Measurements from ENCODE around the gene GLB1L2.

DNA sequence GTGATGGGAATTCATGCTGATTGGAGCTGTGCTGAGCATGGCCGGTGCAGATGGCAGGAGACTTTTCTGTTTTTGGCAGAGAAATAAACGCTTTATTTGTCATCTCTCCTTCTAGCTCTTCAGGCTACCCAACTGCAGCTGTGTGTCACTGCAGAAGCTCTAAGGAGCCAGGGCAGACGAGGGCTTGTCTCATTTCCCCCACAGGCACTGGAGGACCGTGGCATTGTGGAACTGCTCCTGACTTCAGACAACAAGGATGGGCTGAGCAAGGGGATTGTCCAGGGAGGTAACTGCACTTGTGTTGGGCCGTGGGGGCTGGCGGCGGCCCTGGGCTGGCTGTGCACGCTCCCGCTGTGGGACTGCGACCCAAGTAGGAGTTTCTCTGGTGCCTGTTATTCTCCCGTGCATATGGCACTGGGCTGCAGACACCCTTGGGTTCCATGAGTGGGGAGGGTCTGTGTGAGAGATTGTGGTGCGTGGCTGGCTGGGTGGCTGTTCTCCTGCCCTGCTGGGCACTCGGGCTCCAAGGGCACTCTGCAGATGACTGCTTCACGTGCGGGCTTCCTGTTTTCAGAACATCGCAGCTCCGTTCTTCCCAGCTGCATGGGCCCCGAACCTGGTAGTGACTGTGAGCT lies 27.2 kb downstream of the GLB1L2 start:
- TF ChIP-seq RFX5 (IDR thresholded peaks at IDR 0.05; ENCODE audit: low read depth, low read length) (no peak), MXI1 (IDR thresholded peaks at IDR 0.05; ENCODE audit: borderline replicate concordance, low read depth, low read length) (no peak), RCOR1 (IDR thresholded peaks at IDR 0.05; ENCODE audit: insufficient replicate concordance, low read length) (no peak)
- TF ChIP-seq, protein P1, sequence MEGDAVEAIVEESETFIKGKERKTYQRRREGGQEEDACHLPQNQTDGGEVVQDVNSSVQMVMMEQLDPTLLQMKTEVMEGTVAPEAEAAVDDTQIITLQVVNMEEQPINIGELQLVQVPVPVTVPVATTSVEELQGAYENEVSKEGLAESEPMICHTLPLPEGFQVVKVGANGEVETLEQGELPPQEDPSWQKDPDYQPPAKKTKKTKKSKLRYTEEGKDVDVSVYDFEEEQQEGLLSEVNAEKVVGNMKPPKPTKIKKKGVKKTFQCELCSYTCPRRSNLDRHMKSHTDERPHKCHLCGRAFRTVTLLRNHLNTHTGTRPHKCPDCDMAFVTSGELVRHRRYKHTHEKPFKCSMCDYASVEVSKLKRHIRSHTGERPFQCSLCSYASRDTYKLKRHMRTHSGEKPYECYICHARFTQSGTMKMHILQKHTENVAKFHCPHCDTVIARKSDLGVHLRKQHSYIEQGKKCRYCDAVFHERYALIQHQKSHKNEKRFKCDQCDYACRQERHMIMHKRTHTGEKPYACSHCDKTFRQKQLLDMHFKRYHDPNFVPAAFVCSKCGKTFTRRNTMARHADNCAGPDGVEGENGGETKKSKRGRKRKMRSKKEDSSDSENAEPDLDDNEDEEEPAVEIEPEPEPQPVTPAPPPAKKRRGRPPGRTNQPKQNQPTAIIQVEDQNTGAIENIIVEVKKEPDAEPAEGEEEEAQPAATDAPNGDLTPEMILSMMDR (conservative IDR thresholded peaks at IDR 0.05; ENCODE audit: low read depth, low read length): no peak
- TF ChIP-seq, protein P2, sequence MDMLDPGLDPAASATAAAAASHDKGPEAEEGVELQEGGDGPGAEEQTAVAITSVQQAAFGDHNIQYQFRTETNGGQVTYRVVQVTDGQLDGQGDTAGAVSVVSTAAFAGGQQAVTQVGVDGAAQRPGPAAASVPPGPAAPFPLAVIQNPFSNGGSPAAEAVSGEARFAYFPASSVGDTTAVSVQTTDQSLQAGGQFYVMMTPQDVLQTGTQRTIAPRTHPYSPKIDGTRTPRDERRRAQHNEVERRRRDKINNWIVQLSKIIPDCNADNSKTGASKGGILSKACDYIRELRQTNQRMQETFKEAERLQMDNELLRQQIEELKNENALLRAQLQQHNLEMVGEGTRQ (IDR thresholded peaks at IDR 0.05; ENCODE audit: low read depth, low read length): no peak
